ENCODE measurements around the gene ACSL6. TPM values are rescaled to one million over a fixed set of nuclear protein-coding genes. Genes with fewer than 3 reads are reported as not detected.

The ACSL6 gene
- total and polyA plus RNA-seq, 2 donors (not counting 1 experiment from before 2014, with no cell fraction given) = 0.03 to 0.62 TPM

DNA sequence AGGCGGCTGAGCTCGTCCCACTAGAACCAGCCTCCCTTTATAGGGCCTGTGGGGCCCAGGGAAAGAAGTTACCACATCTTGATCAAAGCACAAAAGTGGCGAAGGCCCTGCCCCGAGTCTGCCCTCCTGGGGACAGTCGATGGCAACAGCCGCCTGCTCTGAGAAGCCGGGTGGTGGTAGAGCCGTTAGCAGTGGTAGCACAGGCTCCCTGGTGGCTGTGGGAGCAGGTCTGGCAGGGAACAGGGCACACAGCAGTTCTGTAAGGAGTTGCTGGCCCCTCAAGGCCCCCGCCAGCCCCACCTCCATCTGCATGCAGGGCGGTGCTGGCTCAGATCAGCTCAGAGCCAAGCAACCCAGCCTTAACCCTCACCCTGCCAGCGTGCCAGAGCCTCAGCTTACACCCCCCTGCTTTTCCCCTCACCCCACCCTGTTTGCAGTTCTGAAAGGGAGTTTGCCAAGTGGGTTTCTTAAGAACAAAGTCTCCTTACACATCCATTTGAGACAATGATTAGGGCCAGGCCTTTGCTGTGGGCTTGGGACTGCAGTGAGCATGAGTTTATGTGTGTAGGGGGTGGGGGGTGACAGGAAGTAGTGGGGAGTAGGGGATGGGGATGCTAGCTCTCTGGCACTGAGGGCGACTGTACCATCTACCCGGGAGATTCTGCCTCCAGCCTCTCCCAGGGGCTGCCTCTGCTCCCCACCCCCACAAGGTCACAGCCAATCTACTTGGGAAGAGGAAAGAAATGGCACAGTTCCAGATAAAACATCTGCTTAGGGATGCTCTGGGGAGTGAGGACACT lies 11.8 kb downstream of the ACSL6 start:
- Histone ChIP-seq H2AFZ (ENCODE audit: insufficient read depth, low read depth, low read length, poor library complexity, severe bottlenecking) (no peak overlapping the region), H3K27me3 (replicated peaks in 1 of 4; ENCODE audit: control extremely low read depth in 1 of 4, control insufficient read depth in 3 of 4, insufficient read depth in 4 of 4, low read length in 3 of 4) (no peaks in the 10 kb centered on the region), H4K20me1 (ENCODE audit: control insufficient read depth, insufficient read depth, low read length, poor library complexity, severe bottlenecking) (no peaks in the 10 kb centered on the region), H3K79me2 (ENCODE audit: control insufficient read depth, insufficient read depth, low read length) (no peaks in the 10 kb centered on the region), H3K9ac (ENCODE audit: low read length) (no peak overlapping the region), H3K9me3 (ENCODE audit: control extremely low read depth in 1 of 3, control insufficient read depth in 2 of 3, insufficient read depth in 1 of 3, low read length in 2 of 3) (no peaks in the 10 kb centered on the region), H3K4me3 (ENCODE audit: control extremely low read depth in 1 of 5, extremely low read depth in 1 of 5, insufficient read depth in 1 of 5, low read depth in 2 of 5, low read length in 4 of 5) (no peak overlapping the region), H3K4me2 (replicated peaks; ENCODE audit: low read depth, low read length, poor library complexity, severe bottlenecking) (no peak overlapping the region), H3K27ac (ENCODE audit: low read length in 2 of 2) (no peak overlapping the region), H3K4me1 (ENCODE audit: control insufficient read depth in 2 of 2, insufficient read depth in 2 of 2, low read length in 2 of 2) (no peaks in the 10 kb centered on the region), H3K36me3 (replicated peaks in 1 of 2; ENCODE audit: control extremely low read depth in 1 of 2, control insufficient read depth in 1 of 2, extremely low read depth in 1 of 2, insufficient read depth in 2 of 2, low read length in 1 of 2) (no peaks in the 10 kb centered on the region)
- 31% methylated on average over 9 of the region's 13 CpGs for WGBS (ENCODE audit: insufficient coverage)
- ChIA-PET CTCF (interaction anchor here (1.9 to 5.5 kb wide), 2 partner anchors 8 to 410 kb away, joined by 8 to 29 read pairs; no protein-coding TSS in a partner anchor), POLR2A (no interaction called here)
- ATAC-seq (ENCODE audit: low read depth) (no peak), DNase-seq (no peak)
- intact Hi-C loops (cut with micrococcal nuclease) = no loop called here
- TF ChIP-seq, protein P1, sequence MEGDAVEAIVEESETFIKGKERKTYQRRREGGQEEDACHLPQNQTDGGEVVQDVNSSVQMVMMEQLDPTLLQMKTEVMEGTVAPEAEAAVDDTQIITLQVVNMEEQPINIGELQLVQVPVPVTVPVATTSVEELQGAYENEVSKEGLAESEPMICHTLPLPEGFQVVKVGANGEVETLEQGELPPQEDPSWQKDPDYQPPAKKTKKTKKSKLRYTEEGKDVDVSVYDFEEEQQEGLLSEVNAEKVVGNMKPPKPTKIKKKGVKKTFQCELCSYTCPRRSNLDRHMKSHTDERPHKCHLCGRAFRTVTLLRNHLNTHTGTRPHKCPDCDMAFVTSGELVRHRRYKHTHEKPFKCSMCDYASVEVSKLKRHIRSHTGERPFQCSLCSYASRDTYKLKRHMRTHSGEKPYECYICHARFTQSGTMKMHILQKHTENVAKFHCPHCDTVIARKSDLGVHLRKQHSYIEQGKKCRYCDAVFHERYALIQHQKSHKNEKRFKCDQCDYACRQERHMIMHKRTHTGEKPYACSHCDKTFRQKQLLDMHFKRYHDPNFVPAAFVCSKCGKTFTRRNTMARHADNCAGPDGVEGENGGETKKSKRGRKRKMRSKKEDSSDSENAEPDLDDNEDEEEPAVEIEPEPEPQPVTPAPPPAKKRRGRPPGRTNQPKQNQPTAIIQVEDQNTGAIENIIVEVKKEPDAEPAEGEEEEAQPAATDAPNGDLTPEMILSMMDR (IDR thresholded peaks at IDR 0.05) = no peak
- TF ChIP-seq EZH2 (IDR thresholded peaks at IDR 0.05; ENCODE audit: borderline replicate concordance, insufficient read depth, low read depth, low read length, poor library complexity, severe bottlenecking) = no peak
- H3K9me3 Mint-ChIP-seq (ENCODE audit: insufficient read depth) = no peaks in the 10 kb centered on the region
- H3K4me3 Mint-ChIP-seq = no peak overlapping the region
- no peak overlapping the region for H3K27ac Mint-ChIP-seq
- peaks cover 16% of the 10 kb centered on the region for H3K27me3 Mint-ChIP-seq
- H3K4me1 Mint-ChIP-seq = peaks cover 4% of the 10 kb centered on the region

DNA sequence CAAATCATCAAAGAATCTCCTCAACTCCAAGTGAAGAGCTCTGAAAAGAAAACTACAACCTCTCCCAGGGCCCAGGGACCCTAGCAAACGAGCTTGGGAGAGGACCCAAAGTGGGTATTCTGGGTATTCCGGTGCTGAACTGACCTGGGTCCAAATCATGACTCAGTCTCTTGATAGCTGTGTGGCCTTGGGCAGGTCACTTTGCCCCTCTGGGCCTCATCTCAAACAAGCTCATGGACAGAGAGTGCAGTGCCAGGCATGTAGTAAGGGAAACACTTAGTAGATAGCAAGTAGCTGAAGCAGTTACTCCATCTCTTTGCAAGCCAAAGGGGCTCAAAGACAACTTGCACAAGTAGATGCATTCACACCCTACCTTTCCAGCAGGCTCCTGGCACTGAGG lies 12.4 kb downstream of the ACSL6 start:
- Mint-ChIP-seq H3K27ac (no peak overlapping the region), H3K4me3 (no peak overlapping the region), H3K27me3 (peaks cover 16% of the 10 kb centered on the region), H3K9me3 (ENCODE audit: insufficient read depth) (no peaks in the 10 kb centered on the region), H3K4me1 (peaks cover 5% of the 10 kb centered on the region)
- H3K36me3 ChIP-seq (replicated peaks in 1 of 2; ENCODE audit: control extremely low read depth in 1 of 2, control insufficient read depth in 1 of 2, extremely low read depth in 1 of 2, insufficient read depth in 2 of 2, low read length in 1 of 2) = no peaks in the 10 kb centered on the region
- H3K9me3 ChIP-seq (ENCODE audit: control extremely low read depth in 1 of 3, control insufficient read depth in 2 of 3, insufficient read depth in 1 of 3, low read length in 2 of 3) = no peaks in the 10 kb centered on the region
- no peaks in the 10 kb centered on the region for H3K4me1 ChIP-seq (ENCODE audit: control insufficient read depth in 2 of 2, insufficient read depth in 2 of 2, low read length in 2 of 2)
- no peaks in the 10 kb centered on the region for H3K79me2 ChIP-seq (ENCODE audit: control insufficient read depth, insufficient read depth, low read length)
- CTCF ChIA-PET = interaction anchor here (1.9 to 5.5 kb wide), 2 partner anchors 8 to 410 kb away, joined by 8 to 29 read pairs; no protein-coding TSS in a partner anchor
- H2AFZ ChIP-seq (ENCODE audit: insufficient read depth, low read depth, low read length, poor library complexity, severe bottlenecking) = no peak overlapping the region
- ATAC-seq (ENCODE audit: low read depth) (no peak), DNase-seq (no peak)
- H3K9ac ChIP-seq (ENCODE audit: low read length) = no peak overlapping the region
- H3K27me3 ChIP-seq (replicated peaks in 1 of 4; ENCODE audit: control extremely low read depth in 1 of 4, control insufficient read depth in 3 of 4, insufficient read depth in 4 of 4, low read length in 3 of 4) = no peaks in the 10 kb centered on the region
- H3K27ac ChIP-seq (ENCODE audit: low read length in 2 of 2) = no peak overlapping the region
- H3K4me2 ChIP-seq (replicated peaks; ENCODE audit: low read depth, low read length, poor library complexity, severe bottlenecking) = no peak overlapping the region
- no peak overlapping the region for H3K4me3 ChIP-seq (ENCODE audit: control extremely low read depth in 1 of 5, extremely low read depth in 1 of 5, insufficient read depth in 1 of 5, low read depth in 2 of 5, low read length in 4 of 5)
- POLR2A ChIA-PET = no interaction called here
- TF ChIP-seq, protein P1 (IDR thresholded peaks at IDR 0.05) = no peak
- TF ChIP-seq EZH2 (IDR thresholded peaks at IDR 0.05; ENCODE audit: borderline replicate concordance, insufficient read depth, low read depth, low read length, poor library complexity, severe bottlenecking) = no peak
- WGBS (ENCODE audit: insufficient coverage) = 95% methylated on average over 2 of the region's 2 CpGs
- H4K20me1 ChIP-seq (ENCODE audit: control insufficient read depth, insufficient read depth, low read length, poor library complexity, severe bottlenecking) = no peaks in the 10 kb centered on the region
- intact Hi-C loops (cut with micrococcal nuclease) = no loop called here
